Astrocyte (in vitro differentiated cells and primary cell): ENCODE results near the gene C10orf53. TPM values are rescaled to one million over a fixed set of nuclear protein-coding genes. Genes with fewer than 3 reads are reported as not detected.

Experiments
- DNase-seq: peaks from one replicate; pipeline ENCODE4 v3.0.0-alpha.2; 2010; ENCODE audit warnings: low read depth
- FAIRE-seq: peaks from 2 replicates; lab custom pipeline; 2011; peaks lifted over from hg19 to GRCh38; lab: Jason Lieb, UNC
- H2AFZ ChIP-seq: 2 replicates; pipeline ENCODE4 v1.6.0; 2012; ENCODE audit warnings: low read depth, low read length, inconsistent platforms
- H3K27ac ChIP-seq: 2 replicates; pipeline ENCODE4 v1.5.1; 2011; ENCODE audit warnings: low read depth, low read length, inconsistent platforms
- H3K27me3 ChIP-seq: 2 replicates; pipeline ENCODE4 v1.6.0; 2011; ENCODE audit warnings: low read length, inconsistent platforms; ENCODE audit not compliant: insufficient read depth
- H3K36me3 ChIP-seq: 2 replicates; pipeline ENCODE4 v1.5.1; 2011; ENCODE audit warnings: low read length, inconsistent platforms; ENCODE audit not compliant: insufficient read depth
- H3K4me1 ChIP-seq: 2 replicates; pipeline ENCODE4 v1.5.1; 2011; ENCODE audit warnings: low read length, inconsistent platforms; ENCODE audit not compliant: insufficient read depth
- H3K4me2 ChIP-seq: 2 replicates; pipeline ENCODE4 v1.6.0; 2012; ENCODE audit warnings: low read length, inconsistent platforms
- H3K4me3 ChIP-seq: 2 replicates; pipeline ENCODE4 v1.5.1; 2011; ENCODE audit warnings: low read depth, mild to moderate bottlenecking, low read length, inconsistent platforms; ENCODE audit not compliant: insufficient read depth
- H3K79me2 ChIP-seq: 2 replicates; pipeline ENCODE4 v1.6.0; 2012; ENCODE audit warnings: mild to moderate bottlenecking, low read length, inconsistent platforms; ENCODE audit not compliant: insufficient read depth
- H3K9ac ChIP-seq: 2 replicates; pipeline ENCODE4 v1.6.0; 2012; ENCODE audit warnings: mild to moderate bottlenecking, low read length, inconsistent platforms
- H3K9me3 ChIP-seq: 2 replicates; pipeline ENCODE4 v1.5.1; 2012; ENCODE audit warnings: low read depth, mild to moderate bottlenecking, low read length, inconsistent platforms; ENCODE audit not compliant: insufficient read depth
- H4K20me1 ChIP-seq: 2 replicates; pipeline ENCODE4 v1.6.0; 2012; ENCODE audit warnings: low read length, inconsistent platforms; ENCODE audit not compliant: insufficient read depth
- H3K27ac Mint-ChIP-seq: one replicate; pipeline ENCODE4 v1.8.0; 2021; ENCODE audit warnings: mild to moderate bottlenecking, mixed read lengths; ENCODE audit not compliant: unreplicated experiment
- H3K27me3 Mint-ChIP-seq: one replicate; pipeline ENCODE4 v1.8.0; 2021; ENCODE audit warnings: low read depth, mixed read lengths; ENCODE audit not compliant: unreplicated experiment
- H3K36me3 Mint-ChIP-seq: one replicate; pipeline ENCODE4 v1.8.0; 2021; ENCODE audit warnings: low read depth, mixed read lengths; ENCODE audit not compliant: unreplicated experiment
- H3K4me1 Mint-ChIP-seq: one replicate; pipeline ENCODE4 v1.8.0; 2021; ENCODE audit warnings: low read depth, mixed read lengths; ENCODE audit not compliant: unreplicated experiment
- H3K4me3 Mint-ChIP-seq: one replicate; pipeline ENCODE4 v1.8.0; 2021; ENCODE audit warnings: mild to moderate bottlenecking, moderate library complexity, mixed read lengths; ENCODE audit not compliant: unreplicated experiment
- H3K9me3 Mint-ChIP-seq: one replicate; pipeline ENCODE4 v1.8.0; 2021; ENCODE audit warnings: mild to moderate bottlenecking, mixed read lengths; ENCODE audit not compliant: unreplicated experiment
- CTCF ChIP-seq: IDR thresholded peaks from 2 replicates; pipeline ENCODE4 v1.5.1; 2011; ENCODE audit warnings: low read depth, mild to moderate bottlenecking, inconsistent platforms, low read length, moderate library complexity; ENCODE audit not compliant: insufficient read depth
- EZH2 ChIP-seq: IDR thresholded peaks from 2 replicates; pipeline ENCODE4 v1.6.1; 2012; ENCODE audit warnings: mild to moderate bottlenecking, low read length, inconsistent platforms; ENCODE audit not compliant: insufficient read depth
- total RNA-seq: library from RNA; stranded (reverse); gene quantifications from 2 replicates; pipeline ENCODE4 v1.2.1, GENCODE V29; 2021

Gene C10orf53
- total RNA-seq, 1 donor from 2014 or later: not detected

- H4K20me1 ChIP-seq: no peaks in the 10 kb centered on the region
- peaks cover 67% of the 10 kb centered on the region for H3K27me3 Mint-ChIP-seq
- no peaks in the 10 kb centered on the region for H3K4me1 ChIP-seq
- H3K4me1 Mint-ChIP-seq: peaks cover 8% of the 10 kb centered on the region
- no peak overlapping the region for H3K9ac ChIP-seq
- H3K36me3 ChIP-seq: no peaks in the 10 kb centered on the region
- TF ChIP-seq CTCF (no peak), EZH2 (no peak)
- H3K4me2 ChIP-seq: no peak overlapping the region
- no peak overlapping the region for H3K27ac Mint-ChIP-seq
- H3K4me3 Mint-ChIP-seq: no peak overlapping the region
- no peaks in the 10 kb centered on the region for H3K9me3 ChIP-seq
- H3K27ac ChIP-seq: no peak overlapping the region
- peaks cover 27% of the 10 kb centered on the region for H3K27me3 ChIP-seq
- DNase-seq (no peak), FAIRE-seq (no peak)
- H2AFZ ChIP-seq: no peak overlapping the region
- no peak overlapping the region for H3K4me3 ChIP-seq
- no peaks in the 10 kb centered on the region for H3K79me2 ChIP-seq
- H3K9me3 Mint-ChIP-seq: peaks cover 8% of the 10 kb centered on the region
- H3K36me3 Mint-ChIP-seq: no peaks in the 10 kb centered on the region
Measured at GRCh38 chr10:49688920-49689319, 9.5 kb downstream of the C10orf53 start.

- no peak overlapping the region for H3K27ac Mint-ChIP-seq
- H3K27ac ChIP-seq: no peak overlapping the region
- no peaks in the 10 kb centered on the region for H3K79me2 ChIP-seq
- peaks cover 8% of the 10 kb centered on the region for H3K9me3 Mint-ChIP-seq
- peaks cover 29% of the 10 kb centered on the region for H3K27me3 ChIP-seq
- H3K27me3 Mint-ChIP-seq: peaks cover 76% of the 10 kb centered on the region
- FAIRE-seq: no peak
- peaks cover 8% of the 10 kb centered on the region for H3K4me1 Mint-ChIP-seq
- H3K36me3 Mint-ChIP-seq: no peaks in the 10 kb centered on the region
- no peak overlapping the region for H3K4me3 ChIP-seq
- no peak overlapping the region for H3K4me2 ChIP-seq
- no peak for DNase-seq
- no peak overlapping the region for H3K4me3 Mint-ChIP-seq
- no peak overlapping the region for H3K9ac ChIP-seq
- H4K20me1 ChIP-seq: no peaks in the 10 kb centered on the region
- H2AFZ ChIP-seq: no peak overlapping the region
- TF ChIP-seq CTCF (no peak), EZH2 (no peak)
- no peaks in the 10 kb centered on the region for H3K4me1 ChIP-seq
- H3K36me3 ChIP-seq: no peaks in the 10 kb centered on the region
- no peaks in the 10 kb centered on the region for H3K9me3 ChIP-seq
Measured at GRCh38 chr10:49689882-49690510, 10.5 kb downstream of the C10orf53 start.

GRCh38 chr10:49690698-49691356, 11.4 kb downstream of the C10orf53 start:
- H3K9me3 Mint-ChIP-seq: peaks cover 5% of the 10 kb centered on the region
- peaks cover 5% of the 10 kb centered on the region for H3K4me1 Mint-ChIP-seq

More at GRCh38 chr10:49690698-49691356, 11.4 kb downstream of the C10orf53 start:
- H3K27ac ChIP-seq: no peak overlapping the region
- Mint-ChIP-seq H3K27ac (no peak overlapping the region), H3K36me3 (no peaks in the 10 kb centered on the region), H3K27me3 (peaks cover 79% of the 10 kb centered on the region), H3K4me3 (no peak overlapping the region)
- no peaks in the 10 kb centered on the region for H3K79me2 ChIP-seq
- H3K4me2 ChIP-seq: no peak overlapping the region
- H2AFZ ChIP-seq: no peak overlapping the region
- no peak for TF ChIP-seq EZH2
- TF ChIP-seq CTCF: no peak
- H3K4me1 ChIP-seq: no peaks in the 10 kb centered on the region
- no peak overlapping the region for H3K4me3 ChIP-seq
- no peak overlapping the region for H3K9ac ChIP-seq
- DNase-seq (no peak), FAIRE-seq (no peak)
- no peaks in the 10 kb centered on the region for H4K20me1 ChIP-seq
- no peaks in the 10 kb centered on the region for H3K9me3 ChIP-seq
- H3K27me3 ChIP-seq: peaks cover 29% of the 10 kb centered on the region
- H3K36me3 ChIP-seq: no peaks in the 10 kb centered on the region
